Astrocyte of the spinal cord (primary cell): ENCODE measurements around the gene SHD.
A peak's percentile ranks its signal among the peaks of the same experiment; 100 is the strongest.

Source experiments
- DNase-seq: peaks from one replicate; pipeline ENCODE4 v3.0.0; 2011; ENCODE audit warnings: low read depth, low spot score
- H3K4me3 ChIP-seq: 2 replicates; pipeline ENCODE4 v1.5.1; 2011; ENCODE audit warnings: low read depth, mild to moderate bottlenecking, low read length, moderate library complexity
- CTCF ChIP-seq: IDR thresholded peaks from 2 replicates; pipeline ENCODE4 v1.5.1; 2012; ENCODE audit warnings: low read depth, mild to moderate bottlenecking, low read length, inconsistent platforms
- in situ Hi-C: cut with HindIII; loops from 2 replicates; pipeline ENCODE4 v1.10.0; 2017; ENCODE audit warnings: low sequenced_read_pairs

Gene SHD

GRCh38 chr19:4320419-4320818 lies 41.4 kb downstream of the SHD start:
- in situ Hi-C loops: no loop called here
- no peak for DNase-seq
- no peak for TF ChIP-seq CTCF
- H3K4me3 ChIP-seq: no peak overlapping the region

GRCh38 chr19:4322942-4323665 lies 44.0 kb downstream of the SHD start:
- in situ Hi-C loops: no loop called here
- no peak for DNase-seq
- TF ChIP-seq CTCF: no peak
- no peak overlapping the region for H3K4me3 ChIP-seq

- TF ChIP-seq CTCF: no peak
- H3K4me3 ChIP-seq: no peak overlapping the region
- in situ Hi-C loops: no loop called here
- DNase-seq: no peak
Observed at GRCh38 chr19:4323692-4324091, 44.6 kb downstream of the SHD start.

- no peak for TF ChIP-seq CTCF
- no peak overlapping the region for H3K4me3 ChIP-seq
- in situ Hi-C loops: no loop called here
- no peak for DNase-seq
Observed at GRCh38 chr19:4324228-4324627, 45.2 kb downstream of the SHD start.

GRCh38 chr19:4326215-4326836 lies 47.3 kb downstream of the SHD start:
- no peak for TF ChIP-seq CTCF
- DNase-seq: no peak
- in situ Hi-C loops: no loop called here
- no peak overlapping the region for H3K4me3 ChIP-seq

GRCh38 chr19:4326837-4327251 lies 47.8 kb downstream of the SHD start:
- no peak for DNase-seq
- H3K4me3 ChIP-seq: peak overlapping the region; percentile 15
- TF ChIP-seq CTCF: no peak
- in situ Hi-C loops: no loop called here
